Peyer's patch (tissue), 4 donors: Measurements from ENCODE around the gene HDAC9.

Source experiments
- CTCF ChIP-seq, 6 experiments: fragments of 450-650 bp in 4 of 6; fragments of 200-600 bp in 2 of 6; sonication (generic) in 1 of 6; IDR thresholded peaks; one replicate each; pipeline ENCODE4 v1.5.1; 2017 to 2019; ENCODE audit warnings: antibody characterized with exemption in 6 of 6, mild to moderate bottlenecking in 3 of 6, moderate library complexity in 1 of 6
- POLR2A ChIP-seq, 2 donors: fragments of 450-650 bp; IDR thresholded peaks; one replicate each; pipeline ENCODE4 v1.5.1; 2017; ENCODE audit warnings: antibody characterized with exemption in 2 of 2, mild to moderate bottlenecking in 2 of 2, moderate library complexity in 2 of 2

- no peak for TF ChIP-seq CTCF (IDR thresholded peaks at IDR 0.05)
- no peak for TF ChIP-seq POLR2A (IDR thresholded peaks at IDR 0.05)
These were observed 276.5 kb downstream of the HDAC9 start for GRCh38 chr7:18771834-18772566.
